Measurements from ENCODE around the gene SALL3.

SALL3 gene

DNA sequence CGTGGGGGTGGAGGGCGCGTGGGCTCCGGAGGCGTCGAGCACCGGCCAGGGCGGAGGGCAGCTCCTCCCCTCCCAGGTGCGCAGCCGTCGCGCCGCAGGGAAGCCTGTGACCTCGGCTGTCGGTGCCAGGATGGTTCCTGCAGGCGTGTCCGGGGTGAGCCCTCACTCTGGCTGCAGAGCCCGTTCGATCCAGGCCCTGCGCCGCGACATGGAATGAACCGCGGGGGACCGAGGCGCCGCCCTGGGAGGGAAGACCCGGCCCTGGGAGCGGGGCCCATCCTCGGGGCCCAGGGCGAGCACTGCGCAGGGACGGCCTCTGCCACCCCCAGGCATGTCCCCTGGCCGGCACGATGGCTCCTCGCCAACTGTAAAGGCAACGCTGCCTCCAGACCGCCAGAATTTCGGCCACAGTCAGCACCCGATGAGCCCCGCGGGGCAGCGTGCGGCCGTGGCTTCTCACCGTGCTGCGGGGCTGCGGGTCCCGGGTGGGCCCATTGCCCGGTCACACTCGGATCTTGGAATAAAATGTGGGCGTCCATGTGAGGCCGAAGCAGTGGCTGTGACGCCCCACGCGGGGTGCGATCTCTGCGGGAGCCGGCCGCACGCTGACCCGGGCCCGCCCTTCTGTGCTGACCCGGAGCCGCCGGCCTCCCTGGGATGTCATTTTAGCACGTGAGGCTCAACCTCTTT is 26.6 kb downstream of the SALL3 start:
- peak; percentile 38 for DNase-seq (ENCODE audit: low spot score)

DNA sequence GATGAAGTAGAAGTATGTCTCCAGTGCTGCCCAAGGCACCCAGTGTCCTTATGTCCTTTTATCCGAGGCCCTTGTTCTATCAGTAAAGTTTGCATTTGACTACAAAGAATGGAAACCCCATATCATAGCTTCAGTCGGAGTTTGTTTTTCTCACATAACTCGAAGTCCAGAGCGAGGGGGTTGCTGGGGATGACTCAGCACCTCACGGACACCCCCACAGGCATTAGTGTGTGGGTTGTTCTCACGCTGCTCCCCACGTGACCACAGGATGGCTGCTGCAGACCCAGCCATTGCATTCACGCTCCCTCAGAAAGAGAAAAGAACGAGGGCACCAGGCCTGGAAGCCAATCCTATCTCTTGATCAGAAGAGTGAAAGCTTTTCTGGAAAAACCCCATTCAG is 27.8 kb downstream of the SALL3 start:
- no peak for DNase-seq (ENCODE audit: low spot score)

DNA sequence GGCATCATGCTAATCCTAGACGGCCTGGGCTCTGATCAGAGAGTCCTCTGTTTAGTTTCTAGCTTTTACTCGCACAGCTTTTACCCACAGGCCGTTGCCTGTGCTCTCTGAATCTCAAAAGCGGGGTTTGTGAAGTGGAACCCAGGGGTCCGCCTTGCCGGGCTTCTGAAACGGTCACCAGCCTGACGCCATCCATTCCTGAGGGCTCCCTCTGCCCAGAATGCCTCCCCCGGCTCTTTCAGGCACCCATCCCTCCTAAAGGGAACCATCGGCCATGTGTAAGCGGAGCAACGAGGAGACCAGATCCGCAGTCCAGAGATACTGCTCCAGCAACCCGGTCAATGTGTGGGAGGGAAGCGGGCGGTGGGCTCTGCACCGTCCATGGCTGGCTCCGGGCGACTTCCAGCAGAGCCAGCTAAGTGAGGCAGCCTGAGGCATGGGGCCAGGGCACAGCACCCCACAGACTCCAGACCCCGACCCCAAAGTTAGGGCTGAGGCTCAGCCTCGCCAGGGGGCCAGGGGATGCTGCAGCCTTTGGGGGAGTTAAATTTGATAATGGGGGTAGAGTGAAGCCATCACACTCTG is 28.8 kb downstream of the SALL3 start:
- DNase-seq (ENCODE audit: low spot score): no peak

DNA sequence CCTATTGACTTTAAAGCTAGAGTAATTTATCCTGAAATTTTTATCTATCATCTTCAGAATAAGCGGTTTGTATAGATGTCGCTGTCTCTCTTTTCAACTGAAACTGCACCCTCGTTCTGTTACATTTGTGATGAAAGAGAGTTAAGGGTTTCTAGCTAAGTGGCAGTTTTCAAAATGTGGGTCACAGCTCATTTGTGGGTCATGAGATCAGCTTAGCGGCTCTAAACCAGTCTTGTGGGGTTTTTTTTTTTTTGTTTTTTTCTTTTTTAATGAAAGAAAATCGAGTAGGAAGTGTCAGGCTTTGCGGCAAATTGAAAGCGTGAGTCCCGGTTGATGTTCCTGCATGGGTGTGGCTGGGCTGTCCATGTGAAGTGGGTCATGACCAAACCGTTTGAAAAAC is 31.2 kb downstream of the SALL3 start:
- no peak for DNase-seq (ENCODE audit: low spot score)

DNA sequence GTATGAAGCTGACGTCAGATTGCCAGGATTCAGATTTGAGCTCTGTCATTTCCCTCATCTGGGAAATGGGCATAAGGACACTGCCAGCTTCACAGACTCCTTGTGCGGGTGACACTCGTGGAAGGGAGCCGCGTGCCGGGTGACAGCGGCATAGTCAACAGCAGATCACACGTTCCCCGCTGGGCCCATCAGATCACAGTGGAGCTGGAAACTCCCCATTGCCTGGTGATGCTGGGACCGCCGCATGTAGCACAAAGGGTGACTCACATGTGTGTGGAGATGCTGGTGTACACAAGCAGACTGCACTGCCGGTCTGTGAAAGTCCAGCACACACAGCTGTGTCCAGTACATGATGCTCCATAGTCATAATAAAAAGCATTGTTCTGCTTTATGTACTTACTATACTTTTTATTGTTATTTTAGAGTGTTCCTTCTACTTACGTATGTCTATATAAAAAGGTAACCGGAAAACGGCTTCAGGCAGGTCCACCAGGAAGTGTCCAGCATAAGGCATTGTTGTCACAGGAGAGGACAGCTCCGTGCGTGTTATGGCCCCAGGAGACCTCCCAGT is 31.8 kb downstream of the SALL3 start:
- DNase-seq (ENCODE audit: low spot score): no peak

DNA sequence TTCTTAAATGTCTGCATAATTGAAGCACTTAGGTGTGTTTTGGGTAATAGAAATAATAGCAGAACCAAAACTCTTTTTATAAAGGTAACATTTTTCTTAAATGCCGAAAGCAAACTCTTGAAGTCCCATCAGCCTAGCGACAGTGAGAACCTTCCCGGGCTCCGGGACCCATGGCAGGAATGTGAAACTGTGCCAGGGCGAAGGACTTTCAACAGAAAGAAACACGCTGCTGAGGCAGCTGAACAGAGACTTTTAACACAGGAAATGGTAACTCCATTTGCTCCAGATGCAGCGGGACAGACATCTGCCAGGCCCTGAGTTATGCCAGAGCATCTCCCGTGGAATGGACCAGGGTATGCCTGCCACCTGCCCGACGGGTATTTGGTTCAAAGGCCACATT is 34.3 kb downstream of the SALL3 start:
- no peak for DNase-seq (ENCODE audit: low spot score)

DNA sequence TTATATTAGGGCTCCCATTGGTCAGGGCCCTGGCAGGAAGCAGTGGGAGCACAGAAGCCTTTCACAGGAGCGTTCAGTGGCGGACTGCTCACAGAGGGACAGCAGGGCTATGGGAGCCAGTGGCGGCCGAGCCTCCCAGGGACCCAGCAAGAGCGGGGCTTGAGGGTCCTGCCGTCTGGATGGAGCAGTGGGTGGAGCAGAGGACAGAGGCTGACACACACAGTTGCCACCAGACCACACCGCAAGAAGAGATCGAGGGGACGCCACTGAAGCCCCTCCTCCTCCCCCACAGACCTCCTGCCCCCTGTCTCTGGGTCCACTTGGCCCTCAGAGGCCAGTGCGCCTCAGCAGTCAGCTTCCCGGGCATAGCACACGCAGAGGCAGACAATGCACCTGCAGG is 39.3 kb downstream of the SALL3 start:
- DNase-seq (ENCODE audit: low spot score): no peak

DNA sequence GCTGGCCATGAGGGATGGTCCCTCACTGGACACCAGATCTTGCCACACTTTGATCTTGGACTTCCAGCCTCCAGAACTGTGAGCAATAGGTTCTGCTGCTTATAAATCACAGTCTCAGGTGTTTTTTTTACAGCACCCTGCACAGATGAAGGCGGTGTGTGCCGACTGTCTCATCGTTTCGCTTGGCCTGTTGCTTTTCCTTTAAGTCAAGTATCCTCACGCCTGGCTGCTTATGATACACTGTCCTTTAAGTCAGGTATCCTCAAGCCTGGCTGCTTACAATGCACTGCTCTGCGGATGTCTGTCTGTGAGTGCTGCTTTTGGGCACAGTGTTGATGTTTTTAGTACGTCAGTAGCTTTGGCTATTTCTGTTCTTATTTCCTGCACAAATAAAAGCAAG is 40.3 kb downstream of the SALL3 start:
- no peak for DNase-seq (ENCODE audit: low spot score)

DNA sequence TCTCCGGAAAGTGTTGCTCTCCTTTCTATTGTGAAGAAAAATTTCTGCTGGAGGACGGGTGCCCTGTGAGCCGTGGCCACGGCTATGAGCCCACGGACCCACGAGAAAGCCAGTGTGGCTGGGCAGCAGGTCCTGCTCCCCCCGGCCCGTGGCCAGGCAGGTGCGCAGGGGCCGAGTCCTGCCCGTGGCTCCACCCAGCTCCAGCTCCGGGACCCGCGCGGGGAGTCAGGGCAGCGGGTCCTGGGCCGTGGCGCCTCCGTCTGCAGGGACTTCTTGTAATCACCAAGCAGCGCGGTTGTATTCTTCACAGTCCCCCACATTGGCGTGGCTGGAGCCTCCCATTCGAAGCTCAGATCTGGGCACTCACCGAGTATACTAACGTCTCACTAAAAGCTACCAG is 43.0 kb downstream of the SALL3 start:
- DNase-seq (ENCODE audit: low spot score): no peak

DNA sequence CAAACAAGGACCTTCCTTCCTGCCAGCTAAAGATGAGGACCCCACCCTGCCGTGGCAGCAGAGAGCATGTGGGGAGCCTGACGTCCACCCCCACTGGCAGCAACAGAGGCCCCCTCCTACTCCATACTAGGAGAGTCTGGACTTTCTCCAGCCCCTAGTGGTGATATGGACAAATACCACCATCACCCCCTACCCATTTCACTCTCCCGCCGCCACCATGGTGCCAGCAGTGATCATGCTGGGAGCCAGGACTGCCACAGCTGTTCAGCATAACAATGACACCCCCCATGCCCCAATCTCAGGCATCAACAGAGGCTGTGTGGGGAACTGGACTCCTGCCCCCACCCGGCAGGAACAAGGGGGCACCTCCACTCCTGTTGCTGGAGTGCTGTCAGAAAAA is 46.9 kb downstream of the SALL3 start:
- no peak for DNase-seq (ENCODE audit: low spot score)

DNA sequence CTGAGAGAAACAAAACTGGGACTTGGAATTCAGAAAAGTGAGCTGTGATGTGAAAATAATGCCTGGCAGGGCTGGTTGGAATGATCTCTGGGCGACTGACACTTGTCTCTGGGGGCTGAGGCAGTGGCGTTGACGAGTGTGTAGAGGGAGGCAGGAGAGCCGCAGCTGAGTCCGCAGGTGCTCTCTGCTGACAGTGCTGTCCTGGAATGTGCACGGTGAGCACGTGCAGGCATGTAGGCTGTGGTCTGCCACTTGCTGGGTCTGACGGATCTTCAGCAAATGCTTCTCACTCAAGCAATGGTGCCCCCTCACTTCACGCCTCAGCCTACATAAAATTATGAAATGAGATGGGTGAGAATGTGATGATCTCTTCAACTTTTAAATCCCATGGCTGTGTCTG is 51.1 kb downstream of the SALL3 start:
- no peak for DNase-seq (ENCODE audit: low spot score)

DNA sequence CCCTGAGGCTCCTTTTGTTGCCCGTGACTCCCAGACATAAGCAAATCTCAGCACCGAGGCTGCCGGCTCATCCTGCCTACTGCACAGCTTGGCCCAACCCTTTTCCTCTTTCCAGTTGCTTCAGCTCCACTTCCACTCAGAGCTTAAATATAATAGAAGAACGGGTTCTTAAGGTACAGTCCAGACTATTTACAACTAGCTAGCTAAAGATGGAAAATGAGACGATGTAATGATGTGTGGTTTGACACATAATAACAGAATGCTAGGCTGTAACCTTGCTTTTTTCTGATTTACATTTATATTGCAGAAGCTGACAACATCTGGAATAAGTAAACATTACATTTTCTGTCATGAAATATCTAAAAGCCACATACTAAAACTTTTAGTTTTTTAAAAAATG is 62.7 kb downstream of the SALL3 start:
- no peak for DNase-seq (ENCODE audit: low spot score)

DNA sequence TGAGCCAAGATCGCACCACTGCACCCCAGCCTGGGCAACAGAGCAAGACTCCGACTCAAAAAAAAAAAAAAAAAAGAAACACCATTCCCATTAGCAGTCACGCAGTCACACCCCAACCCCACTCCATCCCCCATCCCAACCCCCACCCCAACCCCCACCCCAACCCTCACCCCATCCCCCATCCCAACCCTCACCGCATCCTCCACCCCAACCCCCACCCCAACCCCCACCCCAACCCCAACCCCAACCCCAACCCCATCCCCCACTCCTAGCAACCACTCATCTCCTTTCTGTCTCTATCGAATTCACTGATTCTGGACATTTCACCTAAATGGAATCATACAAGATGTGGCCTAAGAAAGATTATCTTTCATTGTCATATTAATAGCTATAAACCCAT is 63.7 kb downstream of the SALL3 start:
- DNase-seq (ENCODE audit: low spot score): no peak

DNA sequence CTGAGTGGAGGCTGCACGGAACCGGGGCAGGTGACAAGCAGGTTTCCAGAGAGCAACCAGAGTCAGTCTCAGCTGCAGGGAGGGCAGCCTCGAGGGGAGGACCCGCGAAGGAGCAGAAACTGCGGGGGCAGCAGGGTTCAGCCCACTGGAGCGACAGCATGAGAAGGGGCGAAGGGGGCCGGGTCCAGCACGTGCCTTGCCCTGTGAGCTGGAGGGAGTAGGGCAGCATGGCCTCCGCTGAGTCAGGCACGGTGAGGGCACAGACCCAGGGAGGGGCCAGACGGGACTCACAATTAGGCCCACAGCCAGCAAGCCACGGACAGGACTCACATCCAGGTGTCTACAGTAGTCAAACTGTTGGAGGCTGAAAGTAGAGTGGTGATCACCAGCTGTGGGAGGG is 66.9 kb downstream of the SALL3 start:
- DNase-seq (ENCODE audit: low spot score): no peak

DNA sequence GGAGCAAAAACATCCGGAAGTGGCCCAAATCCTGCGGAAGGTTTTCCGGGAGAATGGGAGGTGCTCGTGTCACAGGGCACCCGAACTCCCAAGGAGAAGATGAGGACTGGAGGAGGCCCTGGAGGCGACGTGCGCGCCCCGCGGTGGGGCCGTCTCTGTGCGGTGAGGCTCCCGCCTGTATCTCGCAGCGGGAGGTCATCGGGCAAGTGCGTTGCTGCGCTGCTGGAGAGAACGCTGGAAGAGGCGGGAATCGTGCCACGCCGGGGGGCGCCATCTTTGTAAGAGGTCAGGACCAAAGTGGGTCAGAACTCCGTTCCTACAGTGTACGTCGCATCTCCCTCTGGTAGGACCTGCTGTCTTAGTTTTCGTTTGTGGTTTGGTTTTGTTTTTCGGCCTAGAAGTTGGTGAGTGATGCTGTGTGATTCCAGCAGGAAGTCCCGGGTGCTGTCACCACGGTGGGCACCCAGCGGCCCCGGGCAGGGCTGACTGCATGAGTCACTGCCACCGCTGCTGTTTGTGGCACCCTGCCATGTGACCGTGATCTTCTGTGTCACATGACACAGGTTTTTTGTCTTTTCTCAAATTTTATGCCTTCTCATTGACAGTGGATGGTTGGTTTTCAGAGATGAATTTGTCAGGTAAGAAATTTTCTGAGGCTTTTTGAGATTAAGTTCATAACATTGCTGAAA is 68.1 kb downstream of the SALL3 start:
- no peak for DNase-seq (ENCODE audit: low spot score)

DNA sequence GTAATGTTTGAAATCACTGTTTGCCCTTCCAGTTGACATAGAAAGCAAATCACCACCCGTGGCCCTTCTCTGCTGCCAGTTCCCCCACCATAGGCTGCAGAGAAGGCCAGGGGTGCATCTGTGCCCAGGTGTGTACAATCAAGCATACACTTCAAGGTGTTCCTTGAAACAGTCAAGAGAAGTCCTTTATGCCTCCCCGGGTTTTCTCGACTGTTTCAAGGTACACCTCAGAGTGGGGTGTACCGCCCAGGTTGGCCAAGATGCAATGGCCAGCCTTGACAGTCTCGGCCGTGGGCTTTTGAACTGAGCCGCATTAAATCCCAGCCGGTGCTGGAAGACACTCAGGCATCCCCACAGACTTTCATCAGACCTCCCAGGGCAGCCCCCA is 68.6 kb downstream of the SALL3 start:
- no peak for DNase-seq (ENCODE audit: low spot score)

DNA sequence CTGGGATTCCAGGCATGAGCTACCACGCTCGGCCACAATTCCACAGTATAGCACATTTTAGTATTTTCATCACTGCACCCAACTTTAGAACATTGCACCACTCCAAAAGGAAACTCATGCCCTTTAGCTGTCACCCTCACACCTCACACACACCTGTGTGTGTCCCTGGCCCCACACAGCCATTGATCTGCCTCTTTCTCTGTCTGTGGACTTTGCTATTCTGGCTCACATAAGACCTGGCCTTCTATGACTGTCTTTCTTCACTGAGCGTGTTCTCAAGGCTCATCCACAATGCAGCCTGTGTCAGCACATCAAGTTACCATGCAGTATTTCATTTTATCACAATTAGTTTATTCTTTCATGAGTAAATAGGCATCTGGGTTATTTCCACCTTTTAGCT is 69.9 kb downstream of the SALL3 start:
- no peak for DNase-seq (ENCODE audit: low spot score)

Data from D341Med (cell line).